Measurements from ENCODE around the gene CCDC102B. TPM values are rescaled to one million over a fixed set of nuclear protein-coding genes. Genes with fewer than 3 reads are reported as not detected.
"Not testable (repeated sequence)": the region's sequence is repeated elsewhere in the genome, so short reads cannot be mapped to it uniquely, and the experiment has no call there.

CCDC102B gene
- total RNA-seq, 2 experiments from 2014 or later, result 1.4 to 2.1 TPM

DNA sequence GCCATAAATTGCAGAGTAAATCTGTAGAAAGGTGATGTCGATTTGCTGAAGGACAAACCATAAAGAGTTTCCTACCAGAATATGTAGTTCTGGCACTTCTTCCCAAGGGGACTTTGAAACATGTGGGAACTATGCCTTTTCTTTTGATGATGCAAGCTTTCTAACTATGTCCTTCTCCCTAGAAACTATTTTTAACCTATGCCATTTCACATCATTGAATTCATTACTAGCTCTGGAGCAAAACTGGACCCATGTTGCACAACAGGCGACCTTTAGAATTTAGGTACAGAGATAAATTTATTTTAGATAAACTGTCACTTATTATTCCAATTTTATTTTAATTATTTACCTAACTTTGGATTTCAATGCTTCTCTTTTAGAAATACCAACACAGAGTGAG, 186.5 kb downstream of the CCDC102B start:
- DNase-seq (no peak), ATAC-seq (no peak)
- Mint-ChIP-seq H3K27me3 (peaks cover 3% of the 10 kb centered on the region), H3K9me3 (ENCODE audit: low read depth) (peaks cover 2% of the 10 kb centered on the region), H3K4me1 (no peaks in the 10 kb centered on the region), H3K4me3 (no peak overlapping the region), H3K36me3 (no peaks in the 10 kb centered on the region), H3K27ac (no peak overlapping the region)
- CTCF ChIA-PET, result no interaction called here

DNA sequence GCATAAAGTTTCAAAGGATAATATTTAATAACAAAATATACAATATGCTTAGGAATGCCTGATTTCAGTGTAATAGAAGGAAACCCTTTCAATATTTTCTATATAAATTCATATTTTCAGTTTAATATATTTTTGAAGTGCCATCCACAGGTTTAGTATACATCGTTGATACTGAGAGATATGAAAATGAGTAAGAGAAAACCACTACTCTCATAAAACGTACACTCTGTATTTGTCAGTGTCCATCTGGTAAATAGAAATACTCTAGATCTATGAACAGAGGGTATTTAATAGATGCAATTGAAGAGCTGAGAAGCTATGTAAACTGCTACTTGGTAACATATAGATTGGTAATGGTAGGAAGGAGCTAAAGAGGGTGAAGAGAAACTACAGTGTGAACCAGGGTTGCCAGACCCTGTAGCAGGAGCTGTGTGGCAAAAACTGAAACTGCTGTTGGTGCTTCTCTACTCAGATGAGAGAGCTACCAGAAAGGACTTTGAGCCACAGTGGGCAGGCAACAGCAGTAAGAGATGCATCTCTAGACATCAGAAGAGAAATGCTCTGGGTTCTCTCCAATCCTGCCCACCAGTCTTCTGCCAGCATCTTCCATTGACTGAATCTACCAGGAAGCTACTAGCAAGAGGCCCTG, 187.4 kb downstream of the CCDC102B start:
- no peak overlapping the region for H3K27ac Mint-ChIP-seq
- peaks cover 3% of the 10 kb centered on the region for H3K27me3 Mint-ChIP-seq
- peaks cover 2% of the 10 kb centered on the region for H3K9me3 Mint-ChIP-seq (ENCODE audit: low read depth)
- H3K4me1 Mint-ChIP-seq, result no peaks in the 10 kb centered on the region
- ATAC-seq (no peak), DNase-seq (no peak)
- no peak overlapping the region for H3K4me3 Mint-ChIP-seq
- no peaks in the 10 kb centered on the region for H3K36me3 Mint-ChIP-seq
- CTCF ChIA-PET, result no interaction called here

DNA sequence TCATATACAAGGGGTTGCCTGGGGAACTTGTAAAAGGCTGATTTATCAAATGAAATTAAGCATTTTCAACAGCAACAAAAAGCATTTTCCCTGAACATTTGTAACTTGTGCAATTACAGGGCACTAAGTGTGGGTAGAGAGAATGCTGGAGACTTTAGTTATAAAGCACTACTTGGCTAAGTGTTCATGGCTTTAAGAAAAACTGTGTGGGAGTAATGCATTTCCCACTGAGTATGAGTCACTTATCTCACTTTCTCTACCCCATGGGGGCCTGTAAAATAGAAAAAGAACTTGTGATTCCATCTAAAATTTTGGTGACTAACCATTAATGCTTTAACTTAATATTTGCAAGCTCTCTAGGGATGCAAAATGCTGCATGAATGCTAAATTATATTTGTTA, 193.4 kb downstream of the CCDC102B start:
- DNase-seq (no peak), ATAC-seq (no peak)
- CTCF ChIA-PET, result no interaction called here
- peaks cover 3% of the 10 kb centered on the region for H3K27me3 Mint-ChIP-seq
- no peaks in the 10 kb centered on the region for H3K36me3 Mint-ChIP-seq
- H3K4me1 Mint-ChIP-seq, result no peaks in the 10 kb centered on the region
- no peak overlapping the region for H3K27ac Mint-ChIP-seq
- H3K4me3 Mint-ChIP-seq, result no peak overlapping the region
- H3K9me3 Mint-ChIP-seq (ENCODE audit: low read depth), result peaks cover 2% of the 10 kb centered on the region

- DNase-seq (no peak), ATAC-seq (peak; percentile 12)
- H3K27me3 Mint-ChIP-seq, result no peaks in the 10 kb centered on the region
- H3K27ac Mint-ChIP-seq, result no peak overlapping the region
- no peaks in the 10 kb centered on the region for H3K4me1 Mint-ChIP-seq
- no peak overlapping the region for H3K4me3 Mint-ChIP-seq
- no peaks in the 10 kb centered on the region for H3K36me3 Mint-ChIP-seq
- H3K9me3 Mint-ChIP-seq (ENCODE audit: low read depth), result peaks cover 2% of the 10 kb centered on the region
- CTCF ChIA-PET, result no interaction called here
These were observed 195.0 kb downstream of the CCDC102B start for GRCh38 chr18:68992719-68993482.

DNA sequence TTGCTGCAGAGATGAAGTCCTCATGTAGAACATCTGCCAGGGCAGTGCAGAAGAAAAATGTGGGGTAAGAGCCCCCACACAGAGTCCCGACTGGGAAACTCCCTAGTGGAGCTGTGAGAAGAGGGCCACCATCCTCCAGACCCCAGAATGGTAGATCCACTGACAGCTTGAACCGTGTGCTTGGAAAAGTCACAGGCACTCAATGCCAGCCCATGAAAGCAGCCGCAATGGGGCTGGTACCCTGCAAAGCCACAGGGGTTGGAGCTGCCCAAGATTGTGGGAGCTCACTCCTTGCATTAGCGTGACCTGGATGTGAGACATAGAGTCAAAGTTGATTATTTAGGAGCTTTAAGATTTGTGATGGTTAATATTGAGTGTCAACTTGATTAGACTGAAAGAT, 197.8 kb downstream of the CCDC102B start:
- CTCF ChIA-PET, result no interaction called here
- H3K4me1 Mint-ChIP-seq, result no peaks in the 10 kb centered on the region

GRCh38 chr18:68997845-68998244, 200.0 kb downstream of the CCDC102B start:
- DNase-seq, result no peak
- Mint-ChIP-seq H3K27me3 (no peaks in the 10 kb centered on the region), H3K4me3 (no peak overlapping the region), H3K27ac (no peak overlapping the region), H3K9me3 (ENCODE audit: low read depth) (no peaks in the 10 kb centered on the region), H3K36me3 (no peaks in the 10 kb centered on the region), H3K4me1 (no peaks in the 10 kb centered on the region)
- CTCF ChIA-PET, result interaction anchor here (0.6 kb wide), 1 partner anchor 225 kb away, joined by 3 read pairs; no protein-coding TSS in a partner anchor
- ATAC-seq, result no peak

More for the DNA sequence above, 197.8 kb downstream of the CCDC102B start:
- no peaks in the 10 kb centered on the region for H3K27me3 Mint-ChIP-seq
- no peak overlapping the region for H3K27ac Mint-ChIP-seq
- no peak for ATAC-seq
- H3K36me3 Mint-ChIP-seq, result no peaks in the 10 kb centered on the region
- DNase-seq, result no peak
- H3K4me3 Mint-ChIP-seq, result no peak overlapping the region
- no peaks in the 10 kb centered on the region for H3K9me3 Mint-ChIP-seq (ENCODE audit: low read depth)

DNA sequence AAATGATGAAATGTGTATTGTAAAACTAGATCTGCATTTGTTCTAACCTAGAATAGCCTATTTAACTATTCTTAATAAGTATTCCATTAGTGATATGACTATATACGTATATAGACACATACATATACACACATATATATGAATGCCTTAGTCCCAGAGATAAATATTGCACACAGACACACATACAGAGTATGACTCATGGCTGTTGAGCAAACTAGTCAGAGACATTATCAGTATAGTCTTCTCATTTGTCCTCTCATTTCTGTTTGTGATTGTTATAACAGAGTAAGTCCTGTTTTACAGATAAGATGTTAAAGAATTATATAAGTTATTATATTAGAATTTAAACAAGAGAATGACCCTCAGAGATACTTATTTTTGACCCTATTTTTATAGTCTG, 202.5 kb downstream of the CCDC102B start:
- Mint-ChIP-seq H3K4me3 (no peak overlapping the region), H3K9me3 (ENCODE audit: low read depth) (no peaks in the 10 kb centered on the region), H3K4me1 (no peaks in the 10 kb centered on the region), H3K27ac (no peak overlapping the region), H3K27me3 (no peaks in the 10 kb centered on the region), H3K36me3 (no peaks in the 10 kb centered on the region)
- ATAC-seq, result no peak
- no peak for DNase-seq
- CTCF ChIA-PET, result no interaction called here

GRCh38 chr18:69002233-69002632, 204.4 kb downstream of the CCDC102B start:
- H3K4me1 Mint-ChIP-seq, result no peaks in the 10 kb centered on the region
- no peaks in the 10 kb centered on the region for H3K9me3 Mint-ChIP-seq (ENCODE audit: low read depth)
- H3K27me3 Mint-ChIP-seq, result no peaks in the 10 kb centered on the region
- H3K36me3 Mint-ChIP-seq, result no peaks in the 10 kb centered on the region
- ATAC-seq (no peak), DNase-seq (no peak)
- H3K4me3 Mint-ChIP-seq, result no peak overlapping the region
- CTCF ChIA-PET, result no interaction called here
- H3K27ac Mint-ChIP-seq, result no peak overlapping the region

- DNase-seq; CTCF ChIA-PET; ATAC-seq; H3K27ac Mint-ChIP-seq; H3K4me1 Mint-ChIP-seq; H3K27me3 Mint-ChIP-seq; H3K4me3 Mint-ChIP-seq; H3K36me3 Mint-ChIP-seq; H3K9me3 Mint-ChIP-seq (ENCODE audit: low read depth): not testable (repeated sequence)
These were observed 208.3 kb downstream of the CCDC102B start for GRCh38 chr18:69006212-69006611.

- H3K9me3 Mint-ChIP-seq (ENCODE audit: low read depth), result no peaks in the 10 kb centered on the region
- no peaks in the 10 kb centered on the region for H3K4me1 Mint-ChIP-seq
- no peak overlapping the region for H3K27ac Mint-ChIP-seq
- DNase-seq, result no peak
- H3K36me3 Mint-ChIP-seq, result no peaks in the 10 kb centered on the region
- H3K4me3 Mint-ChIP-seq, result no peak overlapping the region
- no peak for ATAC-seq
- H3K27me3 Mint-ChIP-seq, result no peaks in the 10 kb centered on the region
- CTCF ChIA-PET, result no interaction called here
These were observed 210.7 kb downstream of the CCDC102B start for GRCh38 chr18:69008538-69008937.

DNA sequence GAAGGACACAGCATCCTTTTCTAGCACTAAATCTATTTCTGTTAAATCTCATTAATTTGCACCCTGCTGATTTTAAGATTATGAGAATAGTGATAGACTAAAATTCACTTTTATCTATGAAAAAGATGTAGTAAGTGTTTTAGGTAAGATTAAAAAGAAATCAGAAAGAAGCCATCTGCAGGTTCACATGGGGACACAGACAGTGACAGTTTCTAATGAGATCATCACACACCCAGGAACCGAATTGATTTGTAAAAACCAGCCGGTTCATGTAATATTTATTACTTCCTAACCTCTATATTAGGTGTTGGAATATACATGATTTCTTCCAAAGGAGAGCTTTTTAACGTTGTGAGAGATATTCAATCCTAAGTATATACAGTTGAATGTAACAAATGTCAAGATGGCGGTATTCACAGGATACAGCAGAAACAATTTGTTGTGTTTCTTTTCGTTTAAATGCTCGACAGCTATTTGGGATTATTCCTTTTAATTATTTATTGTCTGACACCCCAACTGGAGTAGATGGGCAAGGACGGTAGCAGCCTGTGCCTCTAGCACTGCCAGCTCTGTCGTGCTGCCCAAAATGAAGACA, 223.4 kb downstream of the CCDC102B start:
- Mint-ChIP-seq H3K27me3 (no peaks in the 10 kb centered on the region), H3K4me3 (no peak overlapping the region), H3K36me3 (no peaks in the 10 kb centered on the region), H3K27ac (no peak overlapping the region), H3K9me3 (ENCODE audit: low read depth) (no peaks in the 10 kb centered on the region), H3K4me1 (no peaks in the 10 kb centered on the region)
- CTCF ChIA-PET, result no interaction called here
- DNase-seq, result no peak
- no peak for ATAC-seq

DNA sequence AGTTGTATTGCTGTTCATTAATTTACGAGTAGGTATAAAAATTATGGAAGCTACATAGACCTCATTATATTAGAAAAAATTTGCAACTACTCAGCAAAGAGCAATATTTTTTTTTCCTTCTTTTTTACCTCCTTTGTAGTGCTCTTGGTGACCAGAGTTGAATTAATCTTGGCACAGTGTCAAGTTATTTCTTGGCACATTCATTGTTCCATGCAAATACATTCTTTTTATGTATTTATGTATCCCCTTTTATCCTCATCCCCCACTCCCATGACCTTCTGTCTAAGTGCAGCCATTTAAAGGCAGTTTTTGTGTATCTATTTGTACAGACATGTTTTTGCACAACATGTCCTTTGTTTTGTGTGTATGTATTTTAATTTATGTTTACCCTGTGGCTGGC, 224.5 kb downstream of the CCDC102B start:
- no peaks in the 10 kb centered on the region for H3K9me3 Mint-ChIP-seq (ENCODE audit: low read depth)

DNA sequence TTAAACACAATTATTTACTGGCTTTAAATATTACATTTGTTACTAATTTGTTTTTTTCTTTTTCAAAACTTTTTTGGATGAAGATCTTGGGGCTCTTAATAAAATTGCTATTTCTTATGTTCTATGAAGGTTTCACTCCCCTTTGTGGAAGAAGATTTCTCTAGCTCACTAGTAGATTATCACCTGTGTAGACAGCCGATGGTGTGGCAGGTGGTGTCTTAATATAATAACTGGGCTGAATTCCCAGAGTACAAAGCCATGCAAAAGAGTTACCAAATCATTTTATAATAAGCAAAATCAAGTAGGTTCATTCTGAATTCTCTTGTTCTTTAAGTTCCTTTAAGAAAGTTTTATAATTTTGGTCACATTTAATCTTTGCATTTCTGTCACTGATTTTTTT, 233.7 kb downstream of the CCDC102B start:
- ATAC-seq (no peak), DNase-seq (no peak)
- Mint-ChIP-seq H3K27me3 (no peaks in the 10 kb centered on the region), H3K27ac (no peak overlapping the region), H3K36me3 (no peaks in the 10 kb centered on the region), H3K9me3 (ENCODE audit: low read depth) (no peaks in the 10 kb centered on the region), H3K4me1 (no peaks in the 10 kb centered on the region), H3K4me3 (no peak overlapping the region)
- CTCF ChIA-PET, result interaction anchor here (0.6 kb wide), 1 partner anchor 1032 kb away, joined by 3 read pairs; no protein-coding TSS in a partner anchor

More for the DNA sequence above, 224.5 kb downstream of the CCDC102B start:
- ATAC-seq (no peak), DNase-seq (no peak)
- no peaks in the 10 kb centered on the region for H3K27me3 Mint-ChIP-seq
- no peak overlapping the region for H3K4me3 Mint-ChIP-seq
- no peaks in the 10 kb centered on the region for H3K36me3 Mint-ChIP-seq
- H3K4me1 Mint-ChIP-seq, result no peaks in the 10 kb centered on the region
- CTCF ChIA-PET, result no interaction called here
- H3K27ac Mint-ChIP-seq, result no peak overlapping the region

DNA sequence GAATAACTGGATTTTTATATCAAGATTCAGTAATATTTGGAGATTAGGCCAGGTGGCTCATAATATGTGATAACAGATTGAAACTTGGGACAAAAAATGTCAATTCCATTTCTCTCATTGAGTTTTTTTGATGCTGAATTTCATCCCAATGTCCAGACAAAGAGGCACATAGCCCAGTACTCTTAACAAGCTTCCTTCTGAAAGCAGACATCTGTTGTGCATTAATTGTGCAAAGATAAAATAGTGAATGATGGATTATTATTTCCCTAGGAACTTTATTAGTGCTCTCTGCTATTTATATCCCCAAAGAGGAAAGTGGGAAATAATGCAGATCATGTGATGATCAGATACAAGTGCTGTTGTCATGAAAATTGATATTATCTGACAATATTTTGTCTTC, 234.1 kb downstream of the CCDC102B start:
- Mint-ChIP-seq H3K27me3 (no peaks in the 10 kb centered on the region), H3K27ac (no peak overlapping the region), H3K36me3 (no peaks in the 10 kb centered on the region), H3K9me3 (ENCODE audit: low read depth) (no peaks in the 10 kb centered on the region), H3K4me3 (no peak overlapping the region), H3K4me1 (no peaks in the 10 kb centered on the region)
- ATAC-seq (no peak), DNase-seq (no peak)
- CTCF ChIA-PET, result no interaction called here

Data from activated CD8-positive, alpha-beta memory T cell treated with anti-CD3 and anti-CD28 coated beads, Interleukin-2, amount 10 ng/mL, durations not matched to agents 7 days and 5 days (primary cell).